HG02571 (cell line): ENCODE data around the gene GNB1.

Experiments
- ATAC-seq: cut with Tn5 transposase; IDR thresholded peaks from one replicate; pipeline ENCODE4 v1.9.1; 2021; ENCODE audit warnings: mild to moderate bottlenecking, moderate library complexity; ENCODE audit not compliant: unreplicated experiment

The GNB1 gene

GRCh38 chr1:1910651-1911331 lies 19.9 kb upstream of the GNB1 start:
- no peak for ATAC-seq

GRCh38 chr1:1910033-1910465 lies 19.2 kb upstream of the GNB1 start:
- ATAC-seq: no peak

- ATAC-seq: peak; percentile 5
Measured at GRCh38 chr1:1908506-1908791, 17.6 kb upstream of the GNB1 start.

DNA sequence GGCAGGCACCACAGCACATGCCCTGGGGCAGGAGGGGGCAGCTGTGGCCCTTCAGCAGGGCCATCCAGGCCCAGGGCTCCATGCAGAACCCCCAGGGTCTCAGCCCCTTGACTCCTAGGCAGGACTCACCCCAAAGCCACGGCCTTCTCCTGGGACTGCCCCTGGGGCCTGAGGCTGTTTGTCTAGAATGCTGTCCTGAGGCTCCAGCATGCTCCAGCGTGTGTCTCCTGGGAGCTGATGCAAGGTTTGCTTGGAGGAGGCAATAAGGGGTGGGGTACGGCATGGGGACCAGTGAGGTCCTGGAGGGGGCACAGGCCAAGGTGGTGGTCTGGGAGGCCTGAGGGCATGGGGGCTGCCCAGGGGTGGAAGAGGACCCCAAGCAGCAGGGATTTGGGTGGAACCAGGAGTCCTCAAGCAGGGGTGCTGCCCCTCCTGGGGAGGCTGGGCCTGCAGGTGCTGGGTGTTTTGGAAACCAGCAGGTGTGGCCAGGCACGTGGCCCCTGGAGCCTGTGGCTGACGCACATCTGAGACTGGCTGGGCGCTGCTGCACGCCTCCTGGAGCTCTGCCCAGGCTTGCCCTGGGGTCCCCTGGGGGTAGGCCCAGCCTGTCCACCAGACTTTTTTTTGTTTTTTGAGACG lies 16.3 kb upstream of the GNB1 start:
- no peak for ATAC-seq

DNA sequence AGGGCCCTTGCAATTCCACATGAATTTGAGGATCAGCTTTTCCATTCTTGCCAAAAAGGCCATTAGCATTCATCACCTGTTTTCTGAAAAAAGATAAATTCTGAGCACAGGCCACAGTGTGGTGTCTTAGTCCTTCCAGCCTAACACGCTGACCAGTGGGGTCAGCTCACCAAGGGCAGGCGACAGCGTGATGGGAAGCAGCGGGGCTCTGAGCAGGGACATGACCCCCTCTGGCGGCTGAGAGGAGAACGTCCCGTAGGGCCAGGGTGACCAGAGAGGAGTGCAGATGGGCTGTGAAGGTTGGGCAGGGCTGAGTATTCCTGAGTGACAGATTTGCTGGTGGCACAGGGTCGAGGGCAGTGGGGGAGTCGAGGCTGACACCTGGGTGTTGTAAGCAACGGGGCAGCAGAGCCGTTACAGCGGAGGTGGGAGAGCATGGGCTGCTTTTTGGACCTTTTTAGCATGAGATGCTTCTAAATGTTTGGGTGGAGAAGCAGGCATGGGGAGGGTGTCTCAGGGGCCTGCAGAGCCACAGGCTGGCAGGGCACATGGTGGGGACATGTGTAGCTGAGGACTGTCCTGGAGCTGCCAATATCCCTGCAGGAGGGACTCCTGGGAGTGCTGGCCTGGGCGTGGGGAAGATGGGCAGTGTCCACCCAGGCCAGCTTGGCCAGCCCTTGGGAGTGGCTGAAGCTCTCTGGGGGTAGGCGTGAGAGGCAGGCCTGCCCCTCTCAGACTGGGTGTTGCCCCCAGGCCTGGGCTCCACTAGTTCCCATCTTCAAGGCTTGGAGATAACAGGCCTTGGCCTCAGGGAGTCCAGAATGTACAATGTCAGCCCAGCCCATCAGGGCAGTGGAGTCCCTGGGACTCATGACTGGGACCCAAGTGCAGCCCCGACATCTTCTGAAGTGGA lies 15.6 kb upstream of the GNB1 start:
- ATAC-seq: no peak

GRCh38 chr1:1903224-1903623 lies 12.3 kb upstream of the GNB1 start:
- no peak for ATAC-seq

- ATAC-seq: no peak
Measured at GRCh38 chr1:1901641-1902294, 10.9 kb upstream of the GNB1 start.

- no peak for ATAC-seq
Measured at GRCh38 chr1:1900883-1901640, 10.2 kb upstream of the GNB1 start.

GRCh38 chr1:1899967-1900327 lies 9.1 kb upstream of the GNB1 start:
- no peak for ATAC-seq

GRCh38 chr1:1899266-1899966 lies 8.5 kb upstream of the GNB1 start:
- no peak for ATAC-seq

DNA sequence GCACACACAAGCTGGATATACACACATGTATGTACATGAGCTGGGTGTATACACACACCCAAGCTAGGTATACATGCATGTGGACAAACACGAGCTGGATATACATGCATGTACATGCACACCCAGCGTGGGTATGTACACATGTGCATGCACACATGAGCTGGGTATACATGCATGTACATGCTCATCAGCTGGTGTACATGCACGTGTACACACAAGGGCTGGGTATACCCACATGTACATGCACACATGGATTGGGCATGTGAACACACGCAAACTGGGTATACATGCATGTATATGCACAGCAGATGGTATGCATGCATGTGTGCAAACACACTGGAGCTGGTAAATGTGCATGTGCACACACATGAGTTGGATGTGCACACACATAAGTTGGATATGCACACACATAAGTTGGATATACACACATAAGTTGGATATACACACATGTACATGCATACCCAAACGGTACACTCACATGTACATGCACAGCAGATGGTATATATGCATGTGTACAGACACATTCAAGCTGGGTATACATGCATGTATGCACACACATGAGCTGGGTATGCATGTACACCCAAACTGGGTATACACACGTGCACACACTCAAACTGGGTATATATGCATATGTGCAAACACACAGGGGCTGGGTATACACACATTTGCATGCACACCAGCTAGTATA lies 7.5 kb upstream of the GNB1 start:
- no peak for ATAC-seq

DNA sequence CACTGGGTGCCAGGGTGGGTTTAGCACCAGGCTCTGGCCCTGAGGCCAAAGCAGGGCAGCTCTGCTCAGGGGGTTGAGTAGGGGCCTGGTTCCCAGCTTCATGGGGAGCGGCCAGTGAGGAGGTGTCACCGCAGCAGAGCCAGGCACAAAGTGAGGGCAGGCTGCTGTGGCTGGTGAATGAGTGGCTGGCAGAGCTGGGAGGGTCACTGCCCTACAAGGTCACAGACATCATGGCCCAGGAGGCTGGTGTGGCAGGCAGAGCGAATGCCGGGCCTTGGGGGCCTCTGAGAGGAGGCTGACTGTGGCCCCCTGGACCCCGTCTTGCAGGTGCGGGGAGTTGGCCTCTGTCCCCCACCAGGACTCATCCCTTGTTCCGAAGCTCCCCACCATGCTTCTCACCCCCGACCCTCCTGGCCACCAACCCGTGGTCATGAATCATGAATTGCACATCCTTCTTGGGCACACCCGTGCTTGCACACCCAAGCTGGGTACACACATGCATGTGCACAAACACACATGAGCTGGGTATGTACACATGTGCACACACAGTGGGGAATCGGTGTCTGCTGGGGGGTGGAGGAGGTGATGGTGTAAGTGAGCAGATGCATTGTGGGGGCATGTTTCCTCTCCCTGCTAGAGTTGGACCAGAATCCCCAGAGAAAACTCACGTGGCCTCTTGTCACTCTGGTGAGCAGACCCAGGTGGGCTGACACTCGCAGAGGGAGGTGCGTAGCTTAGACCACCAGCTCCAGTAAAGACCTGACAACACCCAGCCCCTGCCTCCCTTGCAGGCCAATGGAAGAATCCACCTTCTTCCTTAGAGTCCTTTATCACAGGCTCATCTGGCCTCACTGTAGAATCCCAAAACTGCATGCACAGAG lies 4.8 kb upstream of the GNB1 start:
- ATAC-seq: no peak

GRCh38 chr1:1895060-1895418 lies 4.2 kb upstream of the GNB1 start:
- no peak for ATAC-seq

DNA sequence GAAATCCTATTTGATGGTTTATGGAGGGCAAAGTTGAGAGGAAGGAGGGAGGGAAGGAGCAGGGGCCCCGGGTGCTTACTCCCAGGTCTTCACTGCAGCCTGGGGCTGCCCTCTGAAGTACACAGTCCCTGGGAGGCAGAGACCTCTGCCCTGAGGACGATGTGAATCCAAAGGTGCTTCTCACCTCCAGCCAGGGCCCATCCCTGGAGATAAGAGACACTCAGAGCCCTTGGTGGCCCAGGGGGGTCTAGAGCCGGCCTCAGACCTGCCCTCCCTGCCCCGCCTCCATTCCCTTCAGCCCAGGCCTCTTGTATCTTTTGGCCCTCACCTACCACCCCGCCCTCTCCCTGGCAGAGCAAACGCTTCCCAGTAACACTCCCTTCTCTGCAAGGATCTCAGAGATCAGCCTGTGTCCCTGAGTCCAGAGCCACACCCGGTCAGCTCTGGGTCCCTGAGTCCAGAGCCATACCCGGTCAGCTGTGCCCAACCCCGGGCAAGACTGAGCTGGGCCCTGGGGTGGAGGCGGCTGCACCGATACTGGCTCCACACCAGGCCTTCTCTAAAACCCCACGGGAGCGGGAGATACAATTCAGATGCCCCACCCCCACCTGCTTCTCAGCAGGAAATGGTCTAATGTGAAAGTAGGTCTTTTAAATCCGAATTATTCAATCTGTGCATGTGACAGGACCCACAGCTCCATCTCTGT lies 3.6 kb upstream of the GNB1 start:
- ATAC-seq: no peak

- no peak for ATAC-seq
Measured at GRCh38 chr1:1893997-1894353, 3.1 kb upstream of the GNB1 start.

GRCh38 chr1:1893291-1893985 lies 2.6 kb upstream of the GNB1 start:
- no peak for ATAC-seq

GRCh38 chr1:1892763-1893120 lies 1.9 kb upstream of the GNB1 start:
- no peak for ATAC-seq
